ENCODE measurements around the gene TBC1D5.
"Not testable (repeated sequence)": the region's sequence is repeated elsewhere in the genome, so short reads cannot be mapped to it uniquely, and the experiment has no call there.

The TBC1D5 gene

DNA sequence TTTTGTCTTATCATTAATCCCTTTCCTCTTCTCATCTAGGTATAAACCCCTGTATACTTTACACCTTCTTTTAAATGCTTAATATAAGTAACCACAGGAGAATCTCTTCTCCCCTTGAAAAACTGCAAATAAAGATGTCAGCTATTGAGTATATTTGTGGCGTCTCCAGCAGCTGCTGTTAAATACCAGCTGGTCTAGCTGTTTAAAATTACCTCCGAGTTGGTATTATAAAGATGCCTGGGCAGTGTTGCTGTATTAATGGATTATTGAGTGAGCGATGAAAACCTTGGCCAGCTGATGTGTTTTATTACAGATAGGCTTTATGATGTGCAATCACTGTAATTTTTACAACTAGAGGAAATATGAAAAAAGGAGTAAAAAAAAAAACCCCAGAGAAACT is 388.1 kb downstream of the TBC1D5 start:
- no peak for DNase-seq (ENCODE audit: low read depth)

DNA sequence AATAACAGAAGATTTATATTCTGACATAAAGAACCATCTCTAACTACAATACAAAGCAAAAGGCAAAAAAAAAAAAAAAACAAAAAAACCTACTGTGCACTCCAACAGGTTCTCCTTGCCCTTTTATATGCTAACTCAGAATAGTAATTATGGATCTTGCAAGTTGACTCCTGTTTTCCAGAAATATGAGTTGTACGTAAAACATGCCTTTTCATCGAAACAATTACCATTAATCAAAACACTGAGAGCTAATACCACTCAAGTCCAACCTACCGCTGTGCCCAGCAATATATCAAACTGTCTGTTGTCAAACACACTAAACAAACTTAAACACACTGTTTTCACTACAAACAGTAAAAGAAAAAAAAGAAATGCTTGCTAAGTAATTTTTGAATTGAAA is 389.8 kb downstream of the TBC1D5 start:
- DNase-seq (ENCODE audit: low read depth): no peak

DNA sequence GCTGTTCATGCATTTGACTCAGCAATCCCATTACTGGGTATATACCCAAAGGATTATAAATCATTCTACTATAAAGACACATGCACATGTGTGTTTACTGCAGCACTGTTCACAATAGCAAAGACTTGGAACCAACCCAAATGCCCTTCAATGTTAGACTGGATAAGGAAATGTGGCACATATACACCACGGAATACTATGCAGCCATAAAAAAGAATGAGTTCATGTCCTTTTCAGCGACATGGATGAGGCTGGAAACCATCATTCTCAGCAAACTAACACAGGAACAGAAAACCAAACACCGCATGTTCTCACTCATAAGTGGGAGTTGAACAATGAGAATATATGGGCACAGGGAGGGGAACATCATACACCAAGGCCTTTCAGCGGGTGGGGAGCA is 391.2 kb downstream of the TBC1D5 start:
- DNase-seq (ENCODE audit: low read depth): not testable (repeated sequence)

DNA sequence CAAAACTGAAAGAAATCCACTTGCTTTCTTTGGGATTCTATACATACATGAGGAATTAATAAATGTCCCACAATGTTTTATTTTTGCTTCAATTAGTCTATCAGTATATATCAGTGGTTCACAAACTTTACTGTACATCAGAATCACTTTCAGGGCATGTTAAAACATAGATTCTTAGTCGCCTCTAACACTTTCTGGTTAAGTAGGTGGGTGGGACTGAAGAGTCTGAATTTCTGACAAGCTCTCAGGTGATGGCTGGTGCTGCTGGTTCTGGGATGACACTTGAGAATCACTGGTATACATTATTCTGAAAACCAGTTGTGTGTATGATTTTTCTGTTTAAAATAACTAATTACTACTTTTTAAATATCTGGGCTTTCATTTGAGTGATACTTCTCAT is 393.3 kb downstream of the TBC1D5 start:
- DNase-seq (ENCODE audit: low read depth): no peak

DNA sequence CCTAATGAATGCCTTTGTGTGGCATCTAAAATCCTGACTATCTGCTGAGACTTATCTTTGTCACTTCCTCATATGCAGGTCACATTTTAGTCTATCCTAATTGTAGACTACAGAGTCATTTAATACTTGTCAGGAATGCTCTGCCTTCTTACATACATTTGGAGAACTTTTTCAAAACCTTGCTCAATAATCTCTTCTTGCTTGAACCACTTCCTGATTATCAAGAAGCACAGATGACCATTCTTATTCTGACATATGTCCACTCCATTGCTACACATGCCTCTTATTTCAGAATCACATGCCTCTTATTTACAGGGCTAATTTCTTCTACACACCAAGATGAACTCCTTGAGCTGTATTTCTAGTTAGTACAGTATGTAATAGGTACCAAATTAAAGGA is 400.3 kb downstream of the TBC1D5 start:
- DNase-seq (ENCODE audit: low read depth): no peak

DNA sequence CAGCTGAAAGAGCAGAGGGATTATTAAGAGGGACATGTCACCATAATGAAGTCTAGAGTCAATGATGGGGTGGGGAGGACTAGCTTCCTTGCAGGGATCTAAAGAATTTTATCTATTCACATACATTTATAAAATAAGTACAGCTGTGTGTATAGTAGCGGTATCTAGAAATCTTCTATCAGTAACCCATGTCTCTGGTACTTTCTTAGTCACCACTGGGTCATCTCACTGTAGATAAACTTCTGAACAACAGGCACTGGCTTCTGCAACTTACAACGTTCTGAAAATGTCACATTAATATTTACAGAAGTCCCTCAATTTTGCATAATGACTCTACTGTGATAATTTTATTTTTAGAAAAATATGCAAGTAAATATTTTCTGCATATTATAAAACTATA is 401.7 kb downstream of the TBC1D5 start:
- DNase-seq (ENCODE audit: low read depth): no peak

DNA sequence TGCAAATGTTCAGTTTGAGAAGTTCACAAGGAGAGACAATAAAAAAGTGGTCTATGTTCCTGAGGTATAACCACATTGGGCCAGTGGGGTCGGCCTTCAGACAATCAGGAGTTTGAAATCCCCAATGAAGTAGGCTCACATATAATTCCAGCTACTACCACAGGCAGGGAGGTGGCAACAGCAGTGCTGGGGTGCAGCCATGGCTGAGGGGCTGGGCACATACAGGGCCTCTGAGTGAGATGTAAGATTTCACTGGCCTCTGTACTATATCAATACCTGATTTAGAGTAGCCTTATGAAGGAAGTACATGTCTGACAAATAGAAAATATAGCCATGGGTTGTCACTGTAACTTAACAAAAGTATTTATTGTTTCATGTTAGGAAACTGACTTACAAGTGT is 402.2 kb downstream of the TBC1D5 start:
- no peak for DNase-seq (ENCODE audit: low read depth)

DNA sequence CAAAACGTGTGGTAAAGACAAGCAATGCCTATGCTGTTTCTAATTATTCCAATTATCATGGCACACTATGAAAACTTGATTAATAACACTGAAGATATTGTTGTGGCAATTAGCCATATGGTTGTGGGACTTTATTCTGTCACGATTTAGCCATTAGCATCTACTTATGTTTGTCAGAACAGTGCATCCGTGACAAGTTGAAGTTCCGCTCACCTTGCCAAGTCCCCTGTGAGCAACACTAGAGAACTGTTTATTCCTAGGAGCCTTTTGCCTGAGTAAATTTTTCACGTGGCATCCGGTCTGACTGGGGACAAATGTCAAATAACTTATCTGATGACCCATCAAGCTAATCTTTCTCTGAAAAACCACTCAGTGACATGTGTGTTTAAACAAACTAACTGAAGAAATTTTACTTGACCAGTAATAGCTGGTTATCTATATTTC is 403.3 kb downstream of the TBC1D5 start:
- DNase-seq (ENCODE audit: low read depth): no peak

DNA sequence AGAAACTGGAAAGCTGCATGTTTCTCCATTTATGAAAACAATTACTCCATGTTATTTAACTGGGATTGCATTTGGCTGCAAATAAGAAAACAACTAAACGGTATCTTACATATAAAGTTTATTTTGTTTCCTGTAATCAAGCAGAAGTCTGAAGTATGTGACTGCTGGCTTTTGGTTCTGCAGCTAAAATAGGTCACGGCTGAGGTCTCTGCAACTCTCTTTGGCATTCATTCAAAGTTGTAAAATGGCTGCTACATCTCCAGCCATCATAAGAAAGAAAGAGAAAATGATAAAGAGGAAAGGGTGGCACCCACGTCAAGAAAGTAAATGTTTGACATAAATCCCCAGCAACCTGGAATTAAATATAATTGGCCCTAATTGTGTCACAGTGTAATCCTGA is 406.1 kb downstream of the TBC1D5 start:
- no peak for DNase-seq (ENCODE audit: low read depth)

DNA sequence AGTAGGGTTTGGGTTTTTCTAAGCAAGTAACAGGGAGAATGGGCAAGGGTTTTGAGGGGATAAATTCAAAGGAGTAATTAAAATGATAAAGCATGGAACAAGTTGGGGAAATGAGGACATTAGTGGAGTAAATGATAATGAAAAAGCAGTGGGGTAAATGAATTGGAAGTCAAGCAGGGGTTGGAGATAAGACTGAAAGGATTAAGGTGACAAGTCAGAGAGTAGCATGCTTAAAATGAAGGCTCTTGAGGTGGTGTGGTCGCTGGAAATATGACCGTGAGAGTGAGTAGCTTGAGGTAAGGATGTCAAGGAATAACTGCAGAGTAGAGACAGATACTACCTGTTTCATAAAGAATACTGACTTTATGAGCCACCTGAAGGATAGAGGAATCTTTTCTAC is 408.5 kb downstream of the TBC1D5 start:
- DNase-seq (ENCODE audit: low read depth): no peak

DNA sequence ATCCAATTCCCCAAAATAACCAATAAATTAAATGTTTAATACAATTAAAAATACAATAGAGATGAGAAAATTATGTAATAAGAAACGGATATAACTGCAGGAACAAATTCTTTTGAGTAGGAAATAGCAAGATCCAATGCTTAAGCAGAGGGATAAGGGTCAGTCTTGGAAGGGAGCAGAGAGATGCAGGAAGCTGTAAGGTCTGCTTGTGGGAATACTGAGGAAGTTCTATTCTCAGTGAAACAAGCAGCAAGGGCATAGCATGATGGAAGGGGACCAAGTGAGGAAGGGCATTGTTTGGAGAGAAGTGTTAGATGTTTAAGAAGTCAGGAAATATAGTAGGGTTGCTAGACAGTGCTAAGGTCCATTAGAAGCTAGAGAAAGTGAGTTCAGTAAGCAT is 409.0 kb downstream of the TBC1D5 start:
- no peak for DNase-seq (ENCODE audit: low read depth)

DNA sequence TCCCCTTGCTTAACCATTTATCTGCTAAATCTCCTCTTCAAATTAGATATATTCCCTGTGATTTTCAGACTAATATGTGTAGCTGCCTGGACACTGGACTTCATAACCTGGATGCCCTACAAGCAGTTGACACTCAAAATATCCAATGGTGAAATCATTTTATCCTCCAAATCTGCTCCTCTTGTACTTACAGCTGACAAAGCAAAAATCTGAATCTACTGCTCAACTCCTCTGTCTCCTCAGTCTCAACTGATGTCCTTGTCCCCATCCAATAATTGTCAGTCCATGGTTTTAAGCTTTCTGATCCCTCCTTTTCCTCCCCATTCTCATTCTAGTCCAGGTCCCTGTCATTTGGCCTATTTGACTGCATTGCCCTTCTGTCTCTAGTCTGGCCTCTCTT is 411.8 kb downstream of the TBC1D5 start:
- DNase-seq (ENCODE audit: low read depth): no peak

DNA sequence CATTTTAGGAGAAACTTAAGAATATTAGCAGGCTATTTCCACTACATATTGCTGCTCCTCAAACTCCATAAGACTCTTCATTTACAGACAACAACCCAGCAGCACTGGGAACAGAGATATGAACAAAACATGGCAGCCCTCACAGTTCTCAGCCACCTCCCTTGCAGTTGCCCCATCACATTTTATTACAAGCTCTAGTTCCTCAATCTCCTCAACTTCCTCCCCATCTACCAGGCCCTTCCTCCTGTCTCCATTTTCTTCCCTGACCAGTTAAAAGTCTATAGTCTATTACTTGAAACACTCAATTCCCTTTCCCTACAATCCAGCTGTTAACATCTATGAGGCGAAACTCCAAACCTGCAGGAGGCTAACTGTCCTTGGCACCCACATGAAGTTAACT is 412.5 kb downstream of the TBC1D5 start:
- DNase-seq (ENCODE audit: low read depth): no peak

DNA sequence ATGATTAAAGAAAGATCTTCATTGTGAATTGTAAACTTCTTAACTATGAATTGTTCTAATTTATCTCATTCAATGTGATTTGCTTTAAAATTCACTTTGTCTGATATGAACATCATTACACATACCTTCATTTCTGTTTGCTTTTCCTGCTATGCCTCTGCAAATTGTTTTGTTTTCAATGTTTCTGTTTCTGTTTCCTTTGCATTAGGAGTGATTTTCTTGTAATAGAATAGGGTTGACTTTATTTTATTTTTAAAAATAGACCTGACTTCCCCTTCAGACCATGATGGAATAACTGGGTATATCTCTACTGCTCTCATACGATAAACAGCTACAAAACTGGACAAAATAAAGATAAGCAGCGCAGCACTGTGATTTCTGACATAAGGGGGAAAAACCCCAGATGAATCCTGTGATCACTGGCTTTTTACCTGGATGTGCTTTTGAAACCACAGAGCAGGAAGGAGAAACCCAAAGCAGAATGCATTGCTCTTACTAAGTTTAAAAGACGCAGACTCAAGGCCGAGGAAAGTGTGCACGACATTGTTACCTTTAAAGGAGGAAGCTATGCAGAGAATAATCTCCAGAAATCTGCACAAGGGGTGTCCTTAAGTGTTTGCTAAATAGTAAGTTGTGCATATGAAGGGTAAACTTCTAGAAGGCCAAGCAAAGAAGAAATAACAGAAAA is 420.2 kb downstream of the TBC1D5 start:
- no peak for DNase-seq (ENCODE audit: low read depth)

DNA sequence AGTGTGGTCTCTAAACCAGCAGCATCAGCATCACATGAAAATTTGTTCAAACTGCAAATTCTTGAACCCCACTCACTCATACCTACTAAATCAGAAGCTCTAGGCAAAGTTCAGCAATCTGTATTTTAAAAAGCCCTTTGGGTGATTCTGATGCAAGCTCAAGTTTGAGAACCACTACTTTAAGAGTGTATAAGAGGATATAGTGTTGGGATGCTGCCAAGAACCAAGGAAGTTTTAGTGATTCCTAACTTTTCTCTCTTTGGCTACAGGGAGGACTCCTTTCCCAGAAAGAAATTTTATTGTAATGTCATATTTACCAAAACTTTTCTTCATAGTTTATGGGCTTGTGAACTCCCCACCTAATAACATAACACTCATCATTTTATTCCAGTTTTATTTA is 422.2 kb downstream of the TBC1D5 start:
- DNase-seq (ENCODE audit: low read depth): no peak

DNA sequence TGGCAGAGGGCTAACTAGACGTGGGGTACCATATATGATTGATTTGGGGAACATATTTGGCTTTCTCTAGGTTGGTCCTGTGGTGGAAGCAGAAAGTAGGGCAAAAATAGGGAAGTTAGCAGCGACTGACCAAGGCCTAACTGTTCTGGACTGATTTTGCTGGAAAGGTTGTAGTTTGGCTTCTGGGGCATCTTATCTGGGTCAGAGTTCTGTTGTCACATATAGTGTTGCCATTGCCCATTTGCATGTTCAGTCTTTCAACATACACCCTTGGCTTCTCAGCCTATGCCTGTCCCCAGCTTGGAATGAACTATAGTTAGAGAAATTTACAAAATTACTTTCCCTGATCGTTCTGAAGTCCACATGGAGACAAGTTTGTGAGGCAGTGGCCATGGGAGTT is 426.5 kb downstream of the TBC1D5 start:
- DNase-seq (ENCODE audit: low read depth): no peak

DNA sequence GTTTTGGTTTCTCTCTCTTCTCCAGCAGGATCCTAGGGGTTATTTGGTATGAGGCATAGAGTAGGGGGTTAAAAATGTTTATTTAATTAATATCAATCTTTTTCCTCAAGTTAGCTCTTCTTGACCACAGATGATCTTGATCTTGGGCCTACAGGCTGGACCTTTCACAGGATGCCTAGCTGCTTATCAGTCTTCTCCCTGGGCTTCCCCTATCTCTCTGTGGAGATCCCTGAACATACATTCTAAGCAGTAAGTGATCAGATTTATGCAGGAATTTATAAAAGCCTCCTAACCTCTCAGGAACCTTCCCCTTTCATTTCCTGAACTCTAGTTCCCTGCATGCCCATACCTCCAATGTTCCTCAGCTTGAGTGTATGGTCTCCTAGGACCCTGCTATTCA is 428.3 kb downstream of the TBC1D5 start:
- no peak for DNase-seq (ENCODE audit: low read depth)

DNA sequence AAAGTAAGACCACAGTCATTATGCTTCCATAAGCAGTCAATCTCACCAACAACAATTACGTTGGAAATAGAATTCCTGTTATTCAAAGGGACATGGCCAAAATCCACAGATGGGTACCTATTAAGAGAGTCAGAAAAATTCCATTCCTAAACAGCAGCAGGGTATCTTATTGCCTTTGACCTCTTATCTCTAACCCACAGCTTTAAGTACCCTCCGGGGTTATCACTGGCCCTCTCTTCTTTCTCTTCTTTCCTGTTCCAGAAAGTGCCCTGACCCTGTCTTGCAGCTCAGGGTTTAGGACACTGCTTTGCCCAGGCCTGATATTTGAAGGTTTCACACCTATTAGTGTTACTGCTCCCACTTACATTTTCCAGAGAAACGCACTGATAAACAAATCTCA is 428.7 kb downstream of the TBC1D5 start:
- DNase-seq (ENCODE audit: low read depth): no peak

DNA sequence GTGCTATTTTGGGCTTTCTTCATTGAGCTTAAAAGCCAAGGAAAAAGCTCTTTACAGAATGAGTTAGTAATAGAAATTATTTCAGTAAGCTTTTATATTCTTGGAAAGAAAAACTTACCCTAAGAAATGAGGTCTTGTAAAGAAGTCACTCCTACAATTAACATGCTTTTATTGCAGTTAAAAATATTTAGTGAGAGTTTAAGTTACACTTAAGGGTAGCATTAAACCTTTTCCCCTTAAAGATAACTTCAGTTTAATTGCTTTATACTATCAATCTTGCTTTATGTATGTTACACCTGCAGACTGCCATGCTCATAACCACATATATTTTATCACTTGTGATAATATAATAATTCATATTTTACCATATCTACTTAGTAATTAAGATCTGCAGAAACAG is 431.4 kb downstream of the TBC1D5 start:
- no peak for DNase-seq (ENCODE audit: low read depth)

DNA sequence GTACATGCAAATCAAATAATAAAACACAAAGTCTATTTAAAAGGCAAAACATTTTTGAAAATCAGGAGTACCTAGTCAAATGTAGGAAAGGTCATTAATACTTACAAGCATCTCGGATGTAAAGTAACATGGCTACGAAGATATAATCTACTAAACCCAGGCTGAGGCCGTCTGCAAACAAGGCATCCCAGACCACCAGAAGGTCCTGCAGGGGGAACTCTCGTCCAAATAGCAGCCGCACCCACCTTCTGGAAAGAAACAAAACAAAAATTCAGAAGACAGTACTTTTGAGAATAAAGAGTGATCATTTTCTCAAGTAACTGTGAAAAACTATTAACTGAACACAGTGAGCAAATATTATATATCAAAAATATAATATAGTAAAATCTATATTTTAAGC is 434.5 kb downstream of the TBC1D5 start:
- no peak for DNase-seq (ENCODE audit: low read depth)

DNA sequence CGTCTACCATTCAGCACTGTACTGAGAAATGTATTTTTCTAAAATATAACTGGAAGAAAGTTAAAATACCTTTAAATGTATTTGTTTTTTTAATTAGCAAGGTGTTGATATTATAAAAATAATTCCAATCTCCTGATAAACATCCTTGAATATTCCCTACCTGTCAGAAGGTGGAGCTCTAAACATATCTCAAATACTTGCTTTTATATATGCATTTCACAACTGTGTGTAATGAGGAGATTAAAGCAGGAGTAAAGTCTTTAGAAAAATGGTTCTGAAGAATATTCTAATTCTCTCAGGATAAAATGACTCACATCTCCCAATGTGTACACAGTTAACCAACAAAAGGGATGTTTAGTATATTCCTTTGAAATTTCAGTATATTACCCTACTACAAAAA is 434.9 kb downstream of the TBC1D5 start:
- DNase-seq (ENCODE audit: low read depth): no peak

DNA sequence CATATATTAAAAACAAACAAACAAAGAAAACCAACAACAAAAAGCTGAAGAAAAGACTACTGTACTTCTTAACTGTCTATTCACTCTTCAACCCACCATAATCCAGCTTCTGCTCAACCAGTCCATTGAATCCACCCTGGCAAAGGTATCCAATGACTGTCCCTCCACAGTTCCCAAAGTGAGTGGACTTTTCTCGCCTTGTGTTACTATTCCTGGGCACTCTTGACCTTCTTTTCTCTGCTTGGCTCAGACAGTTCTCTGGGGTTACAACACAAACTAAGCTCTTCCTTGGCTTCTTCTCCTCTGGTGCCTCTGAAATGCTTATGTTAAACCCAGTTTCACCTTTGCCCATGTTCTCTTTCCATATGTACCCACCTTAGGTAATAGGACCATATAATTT is 437.5 kb downstream of the TBC1D5 start:
- no peak for DNase-seq (ENCODE audit: low read depth)

DNA sequence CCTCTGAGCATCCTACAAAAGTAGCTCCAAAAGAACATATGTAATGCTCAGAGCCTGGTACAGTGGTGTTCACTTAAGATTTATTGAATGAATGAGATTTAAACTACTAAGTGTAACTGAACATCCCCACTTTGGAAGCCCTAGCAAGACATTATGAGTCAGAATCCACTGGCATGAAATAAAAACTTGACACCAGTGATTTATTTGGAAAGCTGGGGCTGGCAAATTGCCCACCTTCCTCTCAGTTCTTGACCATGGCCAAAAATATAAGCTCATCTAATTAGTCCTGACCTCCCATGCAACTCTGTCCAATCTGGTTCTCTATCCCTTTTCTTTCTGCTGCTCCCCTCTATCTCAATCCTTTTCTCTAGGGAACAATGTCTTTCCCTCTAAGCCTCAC is 439.7 kb downstream of the TBC1D5 start:
- DNase-seq (ENCODE audit: low read depth): no peak

DNA sequence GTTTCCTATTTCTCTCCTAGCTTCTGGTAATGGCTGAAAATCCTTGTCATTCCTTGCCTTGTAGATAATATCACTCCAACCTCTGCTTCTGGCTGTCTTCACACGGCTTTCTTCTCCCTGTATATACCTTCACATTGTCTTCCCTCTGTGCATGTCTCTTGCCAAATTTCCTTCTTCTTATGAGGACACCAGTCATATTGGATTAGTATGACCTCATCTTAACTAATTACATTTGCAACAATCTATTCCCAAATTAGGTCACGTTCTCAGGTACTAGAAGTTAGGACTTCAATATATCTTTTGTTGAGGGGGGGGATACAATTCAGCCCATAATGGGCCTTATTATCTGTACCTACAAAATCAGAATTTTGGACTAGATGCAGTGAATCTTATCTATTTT is 440.3 kb downstream of the TBC1D5 start:
- no peak for DNase-seq (ENCODE audit: low read depth)

DNA sequence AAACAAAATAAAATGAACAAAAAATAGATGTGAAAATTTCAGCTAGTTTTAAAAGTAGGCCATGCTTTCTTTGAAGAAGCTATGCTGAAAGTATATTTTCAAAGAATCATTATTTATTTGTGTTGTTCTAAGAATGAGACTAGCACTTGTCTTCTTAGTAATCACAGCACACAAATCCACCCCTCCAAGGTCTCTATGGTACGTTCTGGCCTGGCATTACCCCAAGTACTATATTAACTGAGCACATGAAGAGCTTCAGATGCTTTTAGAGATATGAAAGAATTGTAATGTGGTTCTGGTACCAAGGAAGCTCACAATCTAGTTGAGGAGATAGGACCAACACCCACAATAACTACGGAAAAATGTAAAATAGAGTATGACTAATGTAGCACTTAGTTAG is 441.2 kb downstream of the TBC1D5 start:
- DNase-seq (ENCODE audit: low read depth): no peak
